Heart left ventricle (tissue), 13 donors: ENCODE data around the gene FMR1.

Experiments
- POLR2A ChIP-seq, 2 donors: fragments of 450-650 bp; IDR thresholded peaks; one replicate each; pipeline ENCODE4 v1.6.1; 2017; ENCODE audit warnings: antibody characterized with exemption in 2 of 2, mild to moderate bottlenecking in 2 of 2, moderate library complexity in 2 of 2
- TF ChIP-seq, protein P1 (sequence below), 12 donors: fragments of 200-600 bp; sonication (generic) in 4 of 12; IDR thresholded peaks; one replicate each; pipeline versions ENCODE4 v1.5.0 to v1.8.0; 2018 to 2022; ENCODE audit warnings: antibody characterized with exemption in 12 of 12, mild to moderate bottlenecking in 5 of 12
- donor health status: ischemic (EF 13 %, LVEDD 7.1; RV severe dilation, severe dysfunction).
- donor health status: DM: no; HTN: yes; CAD: no.
- donor health status: DM: no; HTN: no; CAD: no.
- donor health status: ischemic (EF 25% LVEDD 6.9; RV normal size, moderate dysfunction).
- donor health status: ischemic (EF 25% LVEDD 5.7; RV mildly dilated, moderate dysfunction).
- donor health status: ischemic (EF 35%, LVEDD 5.7; RV mildly dilated, moderate dysfunction).
- donor health status: nonischemic (EF 11% LVEDD 7.7; RV severe dilation, severe dysfunction).
- donor health status: DM: yes; HTN: yes; CAD: no.
- donor health status: PGD.
- donor health status: ischemic (EF 29% LVEDD 5.4; RV normal size, mild dysfunction).
- donor health status: nonischemic (EF 23%, LVEDD 6.1; RV moderate dilation, normal function).

DNA sequence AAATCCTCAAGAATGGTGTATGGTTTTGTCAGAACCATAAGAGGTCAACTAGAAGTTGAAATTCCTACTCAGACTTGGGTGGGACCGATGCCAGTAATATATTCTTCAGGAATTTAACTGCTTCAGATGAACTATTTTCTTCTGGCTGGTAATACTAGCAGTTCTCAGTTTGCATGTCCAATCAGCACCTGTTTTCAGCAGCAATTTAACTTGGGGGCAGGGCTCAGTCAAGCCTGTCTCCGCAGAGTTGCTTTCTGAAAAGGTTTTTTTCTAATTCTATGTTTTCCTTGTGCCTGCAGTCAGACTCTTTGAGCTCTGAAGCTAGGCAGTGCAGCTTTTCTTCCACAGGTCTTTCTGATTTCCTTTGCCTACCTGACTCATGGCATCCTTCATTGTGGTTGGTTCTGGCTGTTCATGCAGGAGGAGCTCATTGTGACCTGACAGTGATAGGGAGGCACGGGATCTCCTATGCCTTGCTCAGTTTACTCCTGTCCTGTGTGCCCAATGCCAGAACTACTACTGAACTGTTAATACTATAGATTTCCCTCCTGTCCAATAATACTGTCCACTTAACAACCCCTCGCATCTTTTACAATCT lies 17.3 kb upstream of the FMR1 start:
- TF ChIP-seq, protein P1, sequence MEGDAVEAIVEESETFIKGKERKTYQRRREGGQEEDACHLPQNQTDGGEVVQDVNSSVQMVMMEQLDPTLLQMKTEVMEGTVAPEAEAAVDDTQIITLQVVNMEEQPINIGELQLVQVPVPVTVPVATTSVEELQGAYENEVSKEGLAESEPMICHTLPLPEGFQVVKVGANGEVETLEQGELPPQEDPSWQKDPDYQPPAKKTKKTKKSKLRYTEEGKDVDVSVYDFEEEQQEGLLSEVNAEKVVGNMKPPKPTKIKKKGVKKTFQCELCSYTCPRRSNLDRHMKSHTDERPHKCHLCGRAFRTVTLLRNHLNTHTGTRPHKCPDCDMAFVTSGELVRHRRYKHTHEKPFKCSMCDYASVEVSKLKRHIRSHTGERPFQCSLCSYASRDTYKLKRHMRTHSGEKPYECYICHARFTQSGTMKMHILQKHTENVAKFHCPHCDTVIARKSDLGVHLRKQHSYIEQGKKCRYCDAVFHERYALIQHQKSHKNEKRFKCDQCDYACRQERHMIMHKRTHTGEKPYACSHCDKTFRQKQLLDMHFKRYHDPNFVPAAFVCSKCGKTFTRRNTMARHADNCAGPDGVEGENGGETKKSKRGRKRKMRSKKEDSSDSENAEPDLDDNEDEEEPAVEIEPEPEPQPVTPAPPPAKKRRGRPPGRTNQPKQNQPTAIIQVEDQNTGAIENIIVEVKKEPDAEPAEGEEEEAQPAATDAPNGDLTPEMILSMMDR (IDR thresholded peaks at IDR 0.05), result no peak
- TF ChIP-seq POLR2A (IDR thresholded peaks at IDR 0.05), result no peak
